NCI-H146 treated with DMSO at 0.1 percent for 48 hours (cell line): ENCODE results near the gene CDKN2AIPNL.

Experiments
- DNase-seq: peaks from one replicate; lab custom pipeline; 2025; ENCODE audit not compliant: unreplicated experiment; lab: John Stamatoyannopoulos, UW

CDKN2AIPNL gene

GRCh38 chr5:134411546-134412266 lies at the start of gene CDKN2AIPNL:
Gene CDKN2AIPNL (minus strand): TSS chr5:134411881. CDS start chr5:134411854, 27 bp downstream.
- peak; percentile 58 for DNase-seq

GRCh38 chr5:134460551-134460950 lies 48.9 kb upstream of the CDKN2AIPNL start:
- no peak for DNase-seq

- DNase-seq: no peak
These were observed 47.8 kb upstream of the CDKN2AIPNL start for GRCh38 chr5:134459491-134459890.

GRCh38 chr5:134459010-134459403 lies 47.3 kb upstream of the CDKN2AIPNL start:
- DNase-seq: no peak

- no peak for DNase-seq
These were observed 46.7 kb upstream of the CDKN2AIPNL start for GRCh38 chr5:134458234-134459009.

- no peak for DNase-seq
These were observed 46.1 kb upstream of the CDKN2AIPNL start for GRCh38 chr5:134457801-134458200.

GRCh38 chr5:134456825-134457224 lies 45.1 kb upstream of the CDKN2AIPNL start:
- no peak for DNase-seq

- no peak for DNase-seq
These were observed 43.8 kb upstream of the CDKN2AIPNL start for GRCh38 chr5:134455466-134455865.

GRCh38 chr5:134453016-134453415 lies 41.3 kb upstream of the CDKN2AIPNL start:
- no peak for DNase-seq

- DNase-seq: no peak
These were observed 40.3 kb upstream of the CDKN2AIPNL start for GRCh38 chr5:134451936-134452505.

- no peak for DNase-seq
These were observed 39.7 kb upstream of the CDKN2AIPNL start for GRCh38 chr5:134451225-134451935.

GRCh38 chr5:134450374-134450773 lies 38.7 kb upstream of the CDKN2AIPNL start:
- no peak for DNase-seq

- no peak for DNase-seq
These were observed 37.5 kb upstream of the CDKN2AIPNL start for GRCh38 chr5:134449167-134449566.

- DNase-seq: no peak
These were observed 36.3 kb upstream of the CDKN2AIPNL start for GRCh38 chr5:134447815-134448520.

- no peak for DNase-seq
These were observed 35.3 kb upstream of the CDKN2AIPNL start for GRCh38 chr5:134446938-134447337.

- DNase-seq: no peak
These were observed 34.5 kb upstream of the CDKN2AIPNL start for GRCh38 chr5:134445856-134446818.

GRCh38 chr5:134444941-134445471 lies 33.3 kb upstream of the CDKN2AIPNL start:
- DNase-seq: no peak

- no peak for DNase-seq
These were observed 28.6 kb upstream of the CDKN2AIPNL start for GRCh38 chr5:134440201-134440755.

- no peak for DNase-seq
These were observed 27.6 kb upstream of the CDKN2AIPNL start for GRCh38 chr5:134439210-134439654.
